ENCODE measurements around the gene SELENOT. TPM values are rescaled to one million over a fixed set of nuclear protein-coding genes. Genes with fewer than 3 reads are reported as not detected.

SELENOT gene
- polyA plus RNA-seq, 1 donor from 2014 or later, result 268 TPM

DNA sequence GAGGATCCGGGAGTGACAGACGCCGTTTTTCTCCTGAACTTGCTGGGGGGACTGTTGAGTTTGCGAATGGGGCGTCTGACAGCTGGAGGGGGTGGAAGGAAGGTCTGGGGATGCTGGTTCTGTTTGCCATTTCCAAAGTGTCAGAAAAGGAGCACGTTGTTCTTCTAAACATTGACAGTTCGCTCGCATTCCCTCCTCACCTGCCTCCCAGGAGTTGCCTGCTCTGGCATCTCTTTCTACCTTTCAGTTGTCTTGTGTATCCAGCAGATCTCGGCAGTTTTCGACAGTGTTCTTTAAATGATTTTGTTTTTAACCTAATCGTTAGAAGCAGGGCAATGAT, 829 bp downstream of the SELENOT start:
- H2AFZ ChIP-seq (ENCODE audit: low read depth, low read length), result peak overlapping the region; percentile 70
- peak overlapping the region; percentile 97 for H3K4me3 ChIP-seq (ENCODE audit: low read length)
- no peaks in the 10 kb centered on the region for H3K9me2 ChIP-seq (ENCODE audit: insufficient read depth, low read length)
- H3K9me3 ChIP-seq (ENCODE audit: low read length), result no peaks in the 10 kb centered on the region
- TF ChIP-seq EZH2 (IDR thresholded peaks at IDR 0.05; ENCODE audit: borderline replicate concordance, insufficient read depth, low read length, poor library complexity, severe bottlenecking) (no peak), TAF1 (IDR thresholded peaks at IDR 0.05; ENCODE audit: low read depth) (no peak)
- peak overlapping the region; percentile 71 for H3K4me2 ChIP-seq (ENCODE audit: low read length)
- no peaks in the 10 kb centered on the region for H3K36me3 ChIP-seq (ENCODE audit: insufficient read depth, low read length)
- no peaks in the 10 kb centered on the region for H3K27me3 ChIP-seq (ENCODE audit: insufficient read depth, low read depth, low read length)
- no peaks in the 10 kb centered on the region for H4K20me1 ChIP-seq (ENCODE audit: insufficient read depth)
- peak overlapping the region; percentile 92 for H3K27ac ChIP-seq (ENCODE audit: low read length)
- peak overlapping the region; percentile 93 for H3K9ac ChIP-seq (ENCODE audit: low read length)
- peaks cover 3% of the 10 kb centered on the region for H3F3A ChIP-seq (ENCODE audit: insufficient read depth, low read length, poor library complexity, severe bottlenecking)
- H3K79me2 ChIP-seq (replicated peaks; ENCODE audit: insufficient read depth, low read length), result peaks cover 52% of the 10 kb centered on the region

DNA sequence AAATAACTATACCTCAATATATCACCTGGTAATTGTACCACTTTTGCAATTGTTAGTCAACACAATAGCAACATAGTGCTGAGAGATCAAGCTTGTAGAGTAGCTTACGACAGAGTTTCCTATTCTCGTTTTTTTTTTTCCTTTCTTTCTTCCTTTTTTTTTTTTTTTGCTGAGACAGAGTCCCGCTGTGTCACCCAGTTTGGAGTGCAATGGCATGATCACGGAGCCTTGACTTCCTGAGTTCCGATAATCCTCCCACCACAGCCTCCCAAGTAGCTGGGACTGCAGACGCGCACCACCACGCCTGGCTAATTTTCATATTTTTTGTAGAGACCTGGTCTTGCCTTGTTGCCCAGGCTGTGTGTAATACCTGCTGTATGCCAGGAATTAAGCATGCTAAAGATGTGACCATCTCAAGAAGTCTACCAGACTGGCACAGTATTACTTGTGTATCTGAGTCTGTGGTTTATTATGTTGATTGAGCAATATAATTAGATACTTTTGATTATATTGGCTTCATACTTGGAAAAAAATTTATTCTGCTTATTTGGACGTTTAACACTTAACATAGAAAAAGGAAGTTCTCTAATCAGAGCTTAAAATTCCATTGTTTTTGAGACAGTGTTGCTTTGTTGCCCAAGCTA, 3.0 kb downstream of the SELENOT start:
- no peak for TF ChIP-seq EP300 (conservative IDR thresholded peaks at IDR 0.05; ENCODE audit: poor library complexity, severe bottlenecking)
- no peak for TF ChIP-seq TAF1 (IDR thresholded peaks at IDR 0.05; ENCODE audit: low read depth)
- no peak for TF ChIP-seq RAD21 (conservative IDR thresholded peaks at IDR 0.05)
- no peak for TF ChIP-seq POLR2AphosphoS5 (IDR thresholded peaks at IDR 0.05)
- no peak for TF ChIP-seq SMC3 (conservative IDR thresholded peaks at IDR 0.05; ENCODE audit: poor library complexity)
- TF ChIP-seq, protein P1, sequence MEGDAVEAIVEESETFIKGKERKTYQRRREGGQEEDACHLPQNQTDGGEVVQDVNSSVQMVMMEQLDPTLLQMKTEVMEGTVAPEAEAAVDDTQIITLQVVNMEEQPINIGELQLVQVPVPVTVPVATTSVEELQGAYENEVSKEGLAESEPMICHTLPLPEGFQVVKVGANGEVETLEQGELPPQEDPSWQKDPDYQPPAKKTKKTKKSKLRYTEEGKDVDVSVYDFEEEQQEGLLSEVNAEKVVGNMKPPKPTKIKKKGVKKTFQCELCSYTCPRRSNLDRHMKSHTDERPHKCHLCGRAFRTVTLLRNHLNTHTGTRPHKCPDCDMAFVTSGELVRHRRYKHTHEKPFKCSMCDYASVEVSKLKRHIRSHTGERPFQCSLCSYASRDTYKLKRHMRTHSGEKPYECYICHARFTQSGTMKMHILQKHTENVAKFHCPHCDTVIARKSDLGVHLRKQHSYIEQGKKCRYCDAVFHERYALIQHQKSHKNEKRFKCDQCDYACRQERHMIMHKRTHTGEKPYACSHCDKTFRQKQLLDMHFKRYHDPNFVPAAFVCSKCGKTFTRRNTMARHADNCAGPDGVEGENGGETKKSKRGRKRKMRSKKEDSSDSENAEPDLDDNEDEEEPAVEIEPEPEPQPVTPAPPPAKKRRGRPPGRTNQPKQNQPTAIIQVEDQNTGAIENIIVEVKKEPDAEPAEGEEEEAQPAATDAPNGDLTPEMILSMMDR (IDR thresholded peaks at IDR 0.05; ENCODE audit: poor library complexity, severe bottlenecking), result no peak
- TF ChIP-seq MXI1 (conservative IDR thresholded peaks at IDR 0.05; ENCODE audit: poor library complexity, severe bottlenecking), result no peak
- TF ChIP-seq EZH2 (IDR thresholded peaks at IDR 0.05; ENCODE audit: borderline replicate concordance, insufficient read depth, low read length, poor library complexity, severe bottlenecking), result no peak
- TF ChIP-seq, protein P2, sequence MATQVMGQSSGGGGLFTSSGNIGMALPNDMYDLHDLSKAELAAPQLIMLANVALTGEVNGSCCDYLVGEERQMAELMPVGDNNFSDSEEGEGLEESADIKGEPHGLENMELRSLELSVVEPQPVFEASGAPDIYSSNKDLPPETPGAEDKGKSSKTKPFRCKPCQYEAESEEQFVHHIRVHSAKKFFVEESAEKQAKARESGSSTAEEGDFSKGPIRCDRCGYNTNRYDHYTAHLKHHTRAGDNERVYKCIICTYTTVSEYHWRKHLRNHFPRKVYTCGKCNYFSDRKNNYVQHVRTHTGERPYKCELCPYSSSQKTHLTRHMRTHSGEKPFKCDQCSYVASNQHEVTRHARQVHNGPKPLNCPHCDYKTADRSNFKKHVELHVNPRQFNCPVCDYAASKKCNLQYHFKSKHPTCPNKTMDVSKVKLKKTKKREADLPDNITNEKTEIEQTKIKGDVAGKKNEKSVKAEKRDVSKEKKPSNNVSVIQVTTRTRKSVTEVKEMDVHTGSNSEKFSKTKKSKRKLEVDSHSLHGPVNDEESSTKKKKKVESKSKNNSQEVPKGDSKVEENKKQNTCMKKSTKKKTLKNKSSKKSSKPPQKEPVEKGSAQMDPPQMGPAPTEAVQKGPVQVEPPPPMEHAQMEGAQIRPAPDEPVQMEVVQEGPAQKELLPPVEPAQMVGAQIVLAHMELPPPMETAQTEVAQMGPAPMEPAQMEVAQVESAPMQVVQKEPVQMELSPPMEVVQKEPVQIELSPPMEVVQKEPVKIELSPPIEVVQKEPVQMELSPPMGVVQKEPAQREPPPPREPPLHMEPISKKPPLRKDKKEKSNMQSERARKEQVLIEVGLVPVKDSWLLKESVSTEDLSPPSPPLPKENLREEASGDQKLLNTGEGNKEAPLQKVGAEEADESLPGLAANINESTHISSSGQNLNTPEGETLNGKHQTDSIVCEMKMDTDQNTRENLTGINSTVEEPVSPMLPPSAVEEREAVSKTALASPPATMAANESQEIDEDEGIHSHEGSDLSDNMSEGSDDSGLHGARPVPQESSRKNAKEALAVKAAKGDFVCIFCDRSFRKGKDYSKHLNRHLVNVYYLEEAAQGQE (IDR thresholded peaks at IDR 0.05; ENCODE audit: borderline replicate concordance), result no peak
- Histone ChIP-seq H4K20me1 (ENCODE audit: insufficient read depth) (no peaks in the 10 kb centered on the region), H3K79me2 (replicated peaks; ENCODE audit: insufficient read depth, low read length) (peaks cover 74% of the 10 kb centered on the region)

More for the DNA sequence above, 3.0 kb downstream of the SELENOT start:
- Histone ChIP-seq H3K27me3 (ENCODE audit: insufficient read depth, low read depth, low read length) (no peaks in the 10 kb centered on the region), H3K36me3 (ENCODE audit: insufficient read depth, low read length) (no peaks in the 10 kb centered on the region), H3F3A (ENCODE audit: insufficient read depth, low read length, poor library complexity, severe bottlenecking) (peaks cover 3% of the 10 kb centered on the region), H2AFZ (ENCODE audit: low read depth, low read length) (no peak overlapping the region), H3K9me3 (ENCODE audit: low read length) (no peaks in the 10 kb centered on the region), H3K4me2 (ENCODE audit: low read length) (no peak overlapping the region), H3K27ac (ENCODE audit: low read length) (no peak overlapping the region), H3K4me3 (ENCODE audit: low read length) (peak overlapping the region; percentile 97), H3K9me2 (ENCODE audit: insufficient read depth, low read length) (no peaks in the 10 kb centered on the region), H3K9ac (ENCODE audit: low read length) (no peak overlapping the region)

All from neural cell (in vitro differentiated cells).